HTERT RPE-1 (cell line): ENCODE results near the gene SCP2.

Source experiments
- in situ Hi-C: fragments of 300-500 bp; cut with MboI; formaldehyde crosslinking; loops from 4 replicates; pipeline ENCODE4 v1.14.3; 2020; ENCODE audit warnings: low sequenced_read_pairs

SCP2 gene, protein sequence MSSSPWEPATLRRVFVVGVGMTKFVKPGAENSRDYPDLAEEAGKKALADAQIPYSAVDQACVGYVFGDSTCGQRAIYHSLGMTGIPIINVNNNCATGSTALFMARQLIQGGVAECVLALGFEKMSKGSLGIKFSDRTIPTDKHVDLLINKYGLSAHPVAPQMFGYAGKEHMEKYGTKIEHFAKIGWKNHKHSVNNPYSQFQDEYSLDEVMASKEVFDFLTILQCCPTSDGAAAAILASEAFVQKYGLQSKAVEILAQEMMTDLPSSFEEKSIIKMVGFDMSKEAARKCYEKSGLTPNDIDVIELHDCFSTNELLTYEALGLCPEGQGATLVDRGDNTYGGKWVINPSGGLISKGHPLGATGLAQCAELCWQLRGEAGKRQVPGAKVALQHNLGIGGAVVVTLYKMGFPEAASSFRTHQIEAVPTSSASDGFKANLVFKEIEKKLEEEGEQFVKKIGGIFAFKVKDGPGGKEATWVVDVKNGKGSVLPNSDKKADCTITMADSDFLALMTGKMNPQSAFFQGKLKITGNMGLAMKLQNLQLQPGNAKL

GRCh38 chr1:52927212-52928014 is at the start of gene SCP2:
Gene SCP2, plus strand, starts transcription at chr1:52927276. Its CDS starts 121 bp downstream, at chr1:52927397.
- in situ Hi-C loops: no loop called here

GRCh38 chr1:52877554-52877953 is 49.5 kb upstream of the SCP2 start:
- in situ Hi-C loops: no loop called here

DNA sequence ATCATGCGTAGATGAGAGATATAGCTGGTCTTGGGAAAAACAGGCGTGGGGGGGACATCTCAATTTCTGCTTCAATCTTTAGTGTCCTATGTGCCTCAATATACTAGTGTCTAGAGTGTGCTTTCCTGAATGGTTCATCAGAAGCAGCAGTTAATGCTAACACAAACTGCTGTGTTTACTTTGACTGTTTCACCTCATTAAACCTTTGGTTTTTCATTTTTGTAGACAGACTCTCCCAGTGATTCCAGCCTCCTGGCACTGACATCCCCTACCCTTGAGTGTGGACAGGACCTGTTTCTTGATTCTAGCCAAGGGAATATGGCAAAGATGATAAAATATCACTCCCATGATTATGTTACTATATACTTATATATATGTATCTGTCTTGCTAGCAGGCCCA is 46.9 kb upstream of the SCP2 start:
- in situ Hi-C loops: no loop called here

GRCh38 chr1:52887483-52887882 is 39.6 kb upstream of the SCP2 start:
- in situ Hi-C loops: no loop called here

DNA sequence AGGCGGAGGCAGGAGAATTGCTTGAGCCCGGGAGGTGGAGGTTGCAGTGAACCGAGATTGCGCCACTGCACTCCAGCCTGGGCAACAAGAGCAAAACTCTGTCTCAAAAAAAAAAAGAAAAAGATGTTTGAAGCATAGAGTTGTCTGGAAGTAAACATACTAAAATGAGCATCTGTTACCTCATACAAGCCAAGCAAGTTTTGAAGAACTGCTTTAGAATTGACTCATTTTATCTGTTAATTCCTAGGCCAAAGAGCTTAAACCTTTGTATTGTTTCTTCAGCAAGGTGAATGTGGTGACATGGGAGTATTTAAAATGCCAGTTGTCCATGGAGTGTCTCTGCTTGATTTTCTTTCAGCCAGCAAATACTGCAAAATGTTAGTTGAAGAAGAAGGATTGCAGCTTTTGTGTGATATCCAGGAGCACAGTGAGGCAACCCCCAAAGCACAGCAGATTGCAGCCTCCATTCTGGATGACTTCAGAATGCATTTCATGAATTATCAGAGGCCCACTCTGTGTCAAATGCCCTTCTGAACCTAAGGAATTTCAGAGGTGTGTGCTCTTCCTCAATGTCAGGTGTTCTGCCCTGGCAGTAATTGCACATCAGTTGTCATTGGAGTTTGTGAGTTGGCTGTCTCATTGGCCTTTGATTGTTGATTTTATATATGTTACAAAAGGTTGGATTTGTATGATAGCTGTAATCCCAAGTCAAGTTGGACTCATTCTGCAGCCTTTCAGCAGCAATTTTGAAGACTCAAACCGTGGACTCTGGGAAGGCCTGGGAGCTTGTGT is 34.5 kb upstream of the SCP2 start:
- in situ Hi-C loops: no loop called here

GRCh38 chr1:52899445-52899894 is 27.6 kb upstream of the SCP2 start:
- in situ Hi-C loops: no loop called here

DNA sequence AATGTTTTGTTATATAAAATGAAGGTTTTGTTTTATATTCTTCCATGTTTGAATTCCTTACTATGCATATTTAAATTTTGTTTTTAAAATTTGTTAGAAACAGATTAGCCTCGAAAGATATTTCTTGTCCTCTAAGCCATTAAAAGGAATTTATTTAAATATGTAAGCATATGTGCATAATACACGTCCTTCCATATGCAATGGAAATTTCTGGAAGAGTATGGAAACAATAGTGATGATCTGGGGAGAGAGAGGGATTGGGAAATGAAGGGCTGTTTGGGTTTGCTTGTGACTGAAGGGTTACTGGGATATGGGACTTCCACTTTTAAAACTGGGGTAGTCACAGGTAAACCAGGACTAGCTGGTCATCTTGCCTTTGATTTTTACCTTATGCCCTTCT is 26.7 kb upstream of the SCP2 start:
- in situ Hi-C loops: no loop called here

DNA sequence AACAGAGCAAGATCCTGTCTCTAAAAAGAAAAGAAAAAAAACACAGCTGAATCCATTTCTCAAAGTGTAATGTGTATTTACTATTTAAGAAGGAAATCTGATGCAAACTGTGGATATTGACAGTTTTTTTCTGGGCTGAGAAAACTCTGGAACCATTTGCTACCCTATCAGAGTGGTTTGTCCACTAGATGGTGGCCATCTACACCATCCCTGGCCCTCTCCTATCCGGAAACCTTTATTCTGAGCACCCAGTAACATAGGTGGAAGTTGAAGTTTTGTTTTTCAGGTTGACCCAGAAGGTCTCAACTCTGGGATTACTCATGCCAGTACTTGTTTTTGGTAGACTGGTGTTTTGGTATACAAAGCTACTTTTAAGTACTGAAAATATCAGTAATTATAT is 25.7 kb upstream of the SCP2 start:
- in situ Hi-C loops: no loop called here

GRCh38 chr1:52904208-52904926 is 22.7 kb upstream of the SCP2 start:
- in situ Hi-C loops: no loop called here

GRCh38 chr1:52904927-52905698 is 22.0 kb upstream of the SCP2 start:
- in situ Hi-C loops: no loop called here

DNA sequence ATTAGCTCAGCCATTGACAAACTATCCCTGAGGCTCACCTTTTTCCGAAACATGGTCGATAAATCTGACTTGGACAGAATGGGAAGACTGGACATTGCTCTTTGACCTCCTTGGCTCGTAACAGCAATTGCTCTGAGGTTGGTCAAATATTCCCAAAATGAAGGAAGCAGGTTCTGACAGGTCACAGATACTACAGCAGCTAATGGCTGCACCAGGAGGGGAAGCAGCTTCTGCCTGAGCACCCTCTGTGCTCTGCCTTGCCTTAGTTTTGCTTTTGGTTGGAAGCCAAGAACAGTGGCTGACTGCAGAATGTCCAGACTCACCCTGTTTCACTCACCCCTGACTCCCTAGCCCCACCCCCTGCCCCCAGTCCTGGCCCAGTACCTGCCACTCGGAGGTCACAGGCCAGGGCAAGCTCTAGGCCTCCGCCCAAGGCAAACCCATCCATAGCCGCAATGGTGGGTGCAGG is 20.9 kb upstream of the SCP2 start:
- in situ Hi-C loops: no loop called here

GRCh38 chr1:52907068-52907811 is 19.8 kb upstream of the SCP2 start:
- in situ Hi-C loops: no loop called here

GRCh38 chr1:52907812-52908153 is 19.3 kb upstream of the SCP2 start:
- in situ Hi-C loops: no loop called here

GRCh38 chr1:52911541-52911940 is 15.5 kb upstream of the SCP2 start:
- in situ Hi-C loops: no loop called here

- in situ Hi-C loops: no loop called here
Measured at GRCh38 chr1:52913014-52913413, 14.1 kb upstream of the SCP2 start.

- in situ Hi-C loops: no loop called here
Measured at GRCh38 chr1:52913537-52913936, 13.5 kb upstream of the SCP2 start.

- in situ Hi-C loops: no loop called here
Measured at GRCh38 chr1:52914463-52914862, 12.6 kb upstream of the SCP2 start.

- in situ Hi-C loops: no loop called here
Measured at GRCh38 chr1:52915211-52915854, 11.7 kb upstream of the SCP2 start.
